Upper lobe of right lung (tissue), 1 donor: ENCODE results near the gene COL15A1. TPM values are rescaled to one million over a fixed set of nuclear protein-coding genes. Genes with fewer than 3 reads are reported as not detected.
"Not testable (repeated sequence)": the region's sequence is repeated elsewhere in the genome, so short reads cannot be mapped to it uniquely, and the experiment has no call there.

ENCODE experiments used
- ATAC-seq: fragments of 200-7000 bp; cut with Tn5 transposase; one replicate; pipeline ENCODE4 v1.9.1; 2020; ENCODE audit warnings: mild to moderate bottlenecking, moderate library complexity
- DNase-seq: peaks from one replicate; pipeline ENCODE4 v3.0.0-alpha.2; 2020
- H3K27ac ChIP-seq: fragments of 200-600 bp; one replicate; pipeline ENCODE4 v1.8.0; 2022
- H3K27me3 ChIP-seq: fragments of 200-600 bp; one replicate; pipeline ENCODE4 v1.8.0; 2022; ENCODE audit warnings: mild to moderate bottlenecking
- H3K36me3 ChIP-seq: fragments of 200-600 bp; one replicate; pipeline ENCODE4 v1.8.0; 2022
- H3K4me1 ChIP-seq: fragments of 200-600 bp; one replicate; pipeline ENCODE4 v1.8.0; 2022
- H3K4me3 ChIP-seq: fragments of 200-600 bp; one replicate; pipeline ENCODE4 v1.8.0; 2022; ENCODE audit warnings: mild to moderate bottlenecking
- H3K9me3 ChIP-seq: fragments of 200-600 bp; one replicate; pipeline ENCODE4 v1.8.0; 2022
- CTCF ChIP-seq: fragments of 200-600 bp; IDR thresholded peaks from one replicate; pipeline ENCODE4 v1.8.0; 2022; ENCODE audit warnings: antibody characterized with exemption
- intact Hi-C: fragments of 100-400 bp; cut with DNase I; formaldehyde crosslinking; loops from one replicate; pipeline ENCODE4 v1.11.0; 2022
- total RNA-seq: library from RNA; stranded (reverse); fragmentation: NEBNext Ultra II Directional; extraction: Animal tissue kit (Norgen Biotek cat#: 25700); gene quantifications from one replicate; pipeline ENCODE4 v1.2.1, GENCODE V29; 2021
- donor health status: DM: no; HTN: yes; CAD: no; lungs with severe emphysema.

COL15A1 gene
- total RNA-seq, 1 donor from 2014 or later = 8.0 TPM

DNA sequence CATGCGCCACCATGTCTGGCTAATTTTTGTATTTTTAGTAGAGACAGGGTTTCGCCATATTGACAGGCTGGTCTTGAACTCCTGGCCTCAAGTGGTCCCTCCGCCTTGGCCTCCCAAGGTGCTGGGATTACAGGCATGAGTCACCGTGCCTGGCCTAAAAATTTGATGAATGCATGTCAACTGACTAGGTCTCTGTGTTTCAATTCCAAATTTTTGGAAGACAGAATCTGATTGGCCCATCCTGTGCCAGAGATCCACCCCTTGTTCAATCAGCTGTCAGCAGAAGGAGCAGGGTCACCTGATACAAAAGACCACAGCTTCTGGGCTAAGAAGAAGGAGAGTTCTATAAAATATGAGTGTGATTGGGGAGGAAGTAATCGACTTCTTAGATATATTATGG, 43.5 kb upstream of the COL15A1 start:
- intact Hi-C loops = no loop called here
- H3K4me1 ChIP-seq = no peaks in the 10 kb centered on the region
- no peak overlapping the region for H3K27ac ChIP-seq
- ATAC-seq (no peak), DNase-seq (no peak)
- no peak for TF ChIP-seq CTCF
- no peak overlapping the region for H3K4me3 ChIP-seq
- H3K9me3 ChIP-seq = no peaks in the 10 kb centered on the region
- no peaks in the 10 kb centered on the region for H3K27me3 ChIP-seq
- H3K36me3 ChIP-seq = no peaks in the 10 kb centered on the region

DNA sequence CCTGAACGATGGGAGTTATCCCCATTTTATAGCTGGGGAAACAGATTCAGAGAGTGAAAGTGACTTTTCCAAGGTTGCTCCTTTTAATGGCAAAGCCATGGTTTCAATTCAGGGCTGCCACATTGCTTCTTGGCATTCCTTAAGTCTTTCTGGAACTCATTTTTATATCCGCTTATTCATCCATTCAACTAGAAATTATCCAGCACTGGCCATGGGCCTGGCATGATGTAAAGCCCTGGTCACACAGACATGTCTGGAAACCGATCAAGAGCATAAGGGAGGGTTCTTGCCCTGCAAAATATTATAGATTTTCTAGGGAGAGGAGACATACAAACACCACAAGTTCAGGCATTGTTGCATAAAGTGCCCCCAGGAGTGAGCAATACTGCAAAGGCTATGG, 43.0 kb upstream of the COL15A1 start:
- H3K9me3 ChIP-seq = no peaks in the 10 kb centered on the region
- no peak for TF ChIP-seq CTCF
- H3K36me3 ChIP-seq = no peaks in the 10 kb centered on the region
- no peak overlapping the region for H3K4me3 ChIP-seq
- no peak overlapping the region for H3K27ac ChIP-seq
- intact Hi-C loops = no loop called here
- no peak for DNase-seq
- ATAC-seq = no peak
- H3K4me1 ChIP-seq = no peaks in the 10 kb centered on the region
- H3K27me3 ChIP-seq = no peaks in the 10 kb centered on the region

DNA sequence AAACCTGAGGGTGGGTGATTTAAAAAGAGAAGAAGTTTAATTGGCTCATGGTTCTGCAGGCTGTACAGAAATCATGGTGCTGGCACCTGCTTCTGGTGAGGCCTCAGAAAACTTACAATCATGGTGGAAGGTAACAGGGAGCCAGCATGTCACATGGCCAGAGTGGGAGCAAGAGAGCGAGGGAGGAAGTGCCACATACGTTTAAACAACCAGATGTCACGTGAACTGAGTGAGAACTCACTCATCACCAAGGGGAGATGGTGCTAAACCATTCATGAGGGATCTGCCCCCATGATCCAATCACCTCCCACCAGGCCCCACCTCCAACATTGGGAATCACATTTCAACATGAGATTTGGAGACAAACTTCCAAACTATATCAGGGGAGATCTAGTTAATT, 41.9 kb upstream of the COL15A1 start:
- H3K9me3 ChIP-seq, H3K27ac ChIP-seq, DNase-seq, H3K4me1 ChIP-seq, H3K36me3 ChIP-seq, H3K27me3 ChIP-seq, ATAC-seq, intact Hi-C loops, H3K4me3 ChIP-seq: not testable (repeated sequence)

DNA sequence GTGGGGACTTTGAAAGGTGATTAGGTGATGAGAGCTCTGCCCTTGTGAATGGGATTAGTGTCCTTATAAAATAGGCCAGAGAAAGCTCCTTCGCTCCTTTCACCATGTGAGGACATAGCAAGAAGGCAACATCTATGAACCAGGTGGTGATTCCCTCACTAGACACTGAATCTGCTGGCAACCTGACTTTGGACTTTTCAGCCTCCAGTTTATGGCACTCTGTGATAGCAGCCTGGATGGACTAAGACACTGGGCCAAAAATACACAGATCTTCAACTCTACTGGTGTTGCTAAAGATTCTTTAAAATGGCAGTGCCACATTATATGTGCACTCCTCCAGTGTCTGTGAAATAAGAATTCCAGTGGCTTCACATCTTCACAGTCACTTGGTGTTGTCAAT, 41.2 kb upstream of the COL15A1 start:
- Histone ChIP-seq H3K4me1 (no peaks in the 10 kb centered on the region), H3K27me3 (no peaks in the 10 kb centered on the region), H3K9me3 (no peaks in the 10 kb centered on the region), H3K27ac (no peak overlapping the region), H3K36me3 (no peaks in the 10 kb centered on the region), H3K4me3 (no peak overlapping the region)
- DNase-seq (no peak), ATAC-seq (no peak)
- intact Hi-C loops = no loop called here
- no peak for TF ChIP-seq CTCF

DNA sequence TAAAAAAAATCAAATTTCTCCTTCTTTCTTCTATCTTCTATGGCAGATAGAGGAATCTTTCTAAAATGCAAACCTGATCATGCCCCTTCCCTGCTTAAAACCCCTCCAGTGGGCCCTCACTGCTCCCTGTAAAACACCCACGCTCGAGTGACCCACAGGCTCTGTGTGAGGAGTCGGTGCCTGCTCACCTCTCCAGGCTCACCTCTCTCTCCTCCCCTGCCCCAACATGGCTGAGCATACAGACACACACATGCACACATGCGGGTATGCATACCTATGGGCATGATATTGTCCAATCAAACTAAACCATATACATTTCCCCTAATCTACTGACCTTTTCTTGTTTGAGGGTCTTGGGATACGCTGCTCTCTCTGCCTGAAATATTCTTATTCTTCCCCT, 40.8 kb upstream of the COL15A1 start:
- ATAC-seq (no peak), DNase-seq (no peak)
- Histone ChIP-seq H3K27ac (no peak overlapping the region), H3K36me3 (no peaks in the 10 kb centered on the region), H3K27me3 (no peaks in the 10 kb centered on the region), H3K9me3 (no peaks in the 10 kb centered on the region), H3K4me1 (peaks cover 1% of the 10 kb centered on the region), H3K4me3 (no peak overlapping the region)
- no peak for TF ChIP-seq CTCF
- intact Hi-C loops = no loop called here

GRCh38 chr9:98903961-98904411, 39.7 kb upstream of the COL15A1 start:
- no peaks in the 10 kb centered on the region for H3K27me3 ChIP-seq
- H3K4me3 ChIP-seq = no peak overlapping the region
- H3K9me3 ChIP-seq = no peaks in the 10 kb centered on the region
- H3K36me3 ChIP-seq = no peaks in the 10 kb centered on the region
- ATAC-seq = no peak
- TF ChIP-seq CTCF = no peak
- no peak overlapping the region for H3K27ac ChIP-seq
- H3K4me1 ChIP-seq = peaks cover 8% of the 10 kb centered on the region
- no peak for DNase-seq
- intact Hi-C loops = no loop called here
